ENCODE results near the gene UAP1.
"Not testable (repeated sequence)": the region's sequence is repeated elsewhere in the genome, so short reads cannot be mapped to it uniquely, and the experiment has no call there.

Gene UAP1

DNA sequence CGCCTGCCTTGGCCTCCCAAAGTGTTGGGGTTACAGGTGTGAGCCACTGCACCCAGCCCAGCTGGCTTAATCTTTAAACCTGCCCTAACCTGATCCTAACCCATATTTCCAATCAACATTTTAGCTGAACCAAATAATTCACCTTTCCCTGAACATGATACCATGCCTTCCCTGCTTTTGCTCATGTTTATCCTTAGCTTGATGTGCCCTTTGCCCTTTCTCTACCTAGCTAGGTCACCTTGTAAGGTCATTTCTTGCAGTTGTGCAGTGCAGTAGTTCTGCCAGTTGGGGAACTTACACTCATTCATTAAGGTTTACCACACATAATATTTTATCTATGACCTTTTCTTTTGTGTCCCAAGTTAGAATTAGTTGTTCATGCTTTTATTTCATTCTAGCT lies 5.3 kb downstream of the UAP1 start:
- no peaks in the 10 kb centered on the region for H4K20me1 ChIP-seq (ENCODE audit: low read depth, low read length)
- H3K4me2 ChIP-seq (ENCODE audit: low read depth, low read length, poor library complexity, severe bottlenecking): no peak overlapping the region
- H2AFZ ChIP-seq (ENCODE audit: low read depth, low read length, severe bottlenecking): no peak overlapping the region
- H3K4me3 ChIP-seq (ENCODE audit: insufficient read depth, low read length, poor library complexity, severe bottlenecking): no peak overlapping the region
- H3K9me3 ChIP-seq (ENCODE audit: insufficient read depth, low read length): no peaks in the 10 kb centered on the region
- no peaks in the 10 kb centered on the region for H3F3A ChIP-seq (ENCODE audit: insufficient read depth)
- H3K27ac ChIP-seq (ENCODE audit: low read depth, low read length): no peak overlapping the region
- H3K36me3 ChIP-seq (ENCODE audit: low read length): no peaks in the 10 kb centered on the region
- H3K27me3 ChIP-seq (ENCODE audit: low read length): no peaks in the 10 kb centered on the region
- peaks cover 19% of the 10 kb centered on the region for H3K79me2 ChIP-seq (ENCODE audit: insufficient read depth, low read length)
- no peak overlapping the region for H3K9ac ChIP-seq (ENCODE audit: low read length)
- no peaks in the 10 kb centered on the region for H3K9me2 ChIP-seq (replicated peaks; ENCODE audit: insufficient read depth, low read length)
- TF ChIP-seq EZH2phosphoT487 (conservative IDR thresholded peaks at IDR 0.05; ENCODE audit: low read length) (no peak), CTCF (IDR thresholded peaks at IDR 0.05; ENCODE audit: insufficient read depth, low read length, poor library complexity, severe bottlenecking) (no peak)

DNA sequence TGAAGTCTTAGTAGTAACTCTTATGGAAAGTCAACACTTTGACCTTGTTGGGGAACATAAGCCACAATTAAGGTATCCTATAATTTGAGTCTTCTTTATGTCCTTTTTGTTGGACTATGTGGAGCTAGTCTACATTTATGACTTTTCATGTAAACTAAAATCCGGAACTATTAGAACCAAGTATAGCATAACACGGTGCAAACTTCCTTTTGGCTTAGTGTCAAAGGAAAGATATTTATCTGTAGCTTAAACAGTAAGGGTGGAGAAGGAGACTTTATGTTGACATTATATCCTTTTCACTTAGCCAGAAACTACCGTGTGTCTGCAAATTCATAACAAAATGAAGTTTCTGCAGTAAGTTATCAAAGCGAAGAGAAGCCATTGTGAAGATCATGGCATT lies 7.3 kb downstream of the UAP1 start:
- H3K27ac ChIP-seq (ENCODE audit: low read depth, low read length): no peak overlapping the region
- no peak overlapping the region for H3K4me2 ChIP-seq (ENCODE audit: low read depth, low read length, poor library complexity, severe bottlenecking)

DNA sequence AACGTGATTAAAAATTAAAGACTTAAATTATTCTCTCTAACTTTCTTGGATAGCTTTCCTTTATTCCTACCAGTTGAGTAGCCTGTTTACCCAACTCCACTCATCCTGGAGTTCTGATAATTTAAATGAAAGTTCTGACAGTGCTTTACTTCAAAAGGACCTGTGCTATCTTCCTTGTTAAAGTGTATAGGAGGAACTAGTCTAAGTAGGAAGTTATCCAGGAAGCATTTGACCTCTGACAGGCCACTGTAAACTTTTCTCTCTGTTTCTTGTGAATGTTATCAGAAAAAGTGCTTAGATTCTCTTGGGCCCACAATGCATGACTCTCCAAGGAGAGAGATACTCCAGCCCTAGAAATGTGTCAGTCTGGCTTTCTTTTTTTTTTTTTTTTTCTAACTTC lies 9.2 kb downstream of the UAP1 start:
- Histone ChIP-seq H3K27me3 (ENCODE audit: low read length) (no peaks in the 10 kb centered on the region), H3K9ac (ENCODE audit: low read length) (no peak overlapping the region), H3F3A (ENCODE audit: insufficient read depth) (no peaks in the 10 kb centered on the region), H4K20me1 (ENCODE audit: low read depth, low read length) (no peaks in the 10 kb centered on the region), H3K36me3 (ENCODE audit: low read length) (no peaks in the 10 kb centered on the region), H2AFZ (ENCODE audit: low read depth, low read length, severe bottlenecking) (no peak overlapping the region), H3K79me2 (ENCODE audit: insufficient read depth, low read length) (peaks cover 7% of the 10 kb centered on the region; the same call in 1 of the 2 replicates), H3K27ac (ENCODE audit: low read depth, low read length) (no peak overlapping the region), H3K4me3 (ENCODE audit: insufficient read depth, low read length, poor library complexity, severe bottlenecking) (no peak overlapping the region), H3K9me2 (replicated peaks; ENCODE audit: insufficient read depth, low read length) (no peaks in the 10 kb centered on the region), H3K9me3 (ENCODE audit: insufficient read depth, low read length) (no peaks in the 10 kb centered on the region), H3K4me2 (ENCODE audit: low read depth, low read length, poor library complexity, severe bottlenecking) (no peak overlapping the region)
- no peak for TF ChIP-seq CTCF (IDR thresholded peaks at IDR 0.05; ENCODE audit: insufficient read depth, low read length, poor library complexity, severe bottlenecking)
- TF ChIP-seq EZH2phosphoT487 (conservative IDR thresholded peaks at IDR 0.05; ENCODE audit: low read length): no peak

More for the DNA sequence above, 7.3 kb downstream of the UAP1 start:
- Histone ChIP-seq H3K4me3 (ENCODE audit: insufficient read depth, low read length, poor library complexity, severe bottlenecking) (no peak overlapping the region), H3K9me3 (ENCODE audit: insufficient read depth, low read length) (no peaks in the 10 kb centered on the region), H3K36me3 (ENCODE audit: low read length) (no peaks in the 10 kb centered on the region), H3K9ac (ENCODE audit: low read length) (no peak overlapping the region), H4K20me1 (ENCODE audit: low read depth, low read length) (no peaks in the 10 kb centered on the region), H2AFZ (ENCODE audit: low read depth, low read length, severe bottlenecking) (no peak overlapping the region), H3K27me3 (ENCODE audit: low read length) (no peaks in the 10 kb centered on the region), H3K79me2 (ENCODE audit: insufficient read depth, low read length) (peaks cover 17% of the 10 kb centered on the region), H3F3A (ENCODE audit: insufficient read depth) (no peaks in the 10 kb centered on the region), H3K9me2 (replicated peaks; ENCODE audit: insufficient read depth, low read length) (no peaks in the 10 kb centered on the region)
- TF ChIP-seq EZH2phosphoT487 (conservative IDR thresholded peaks at IDR 0.05; ENCODE audit: low read length) (no peak), CTCF (IDR thresholded peaks at IDR 0.05; ENCODE audit: insufficient read depth, low read length, poor library complexity, severe bottlenecking) (no peak)

DNA sequence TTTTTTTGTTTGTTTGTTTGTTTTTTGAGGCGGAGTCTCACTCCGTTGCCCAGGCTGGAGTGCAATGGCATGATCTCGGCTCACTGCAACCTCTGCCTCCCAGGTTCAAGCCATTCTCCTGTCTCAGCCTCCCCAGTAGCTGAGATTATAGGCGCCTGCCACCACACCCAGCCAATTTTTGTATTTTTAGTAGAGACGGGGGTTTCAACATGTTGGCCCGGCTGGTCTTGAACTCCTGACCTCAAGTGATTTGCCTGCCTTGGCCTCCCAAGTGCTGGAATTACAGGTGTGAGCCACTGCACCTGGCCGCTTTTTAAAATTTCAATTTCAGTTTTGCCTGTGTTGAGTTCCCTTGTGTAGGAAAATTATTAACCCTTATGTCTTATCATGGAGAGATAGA lies 9.6 kb downstream of the UAP1 start:
- H3K27ac ChIP-seq (ENCODE audit: low read depth, low read length); H3F3A ChIP-seq (ENCODE audit: insufficient read depth); H3K79me2 ChIP-seq (ENCODE audit: insufficient read depth, low read length): not testable (repeated sequence)

More for the DNA sequence above, 9.6 kb downstream of the UAP1 start:
- H4K20me1 ChIP-seq (ENCODE audit: low read depth, low read length); H3K9ac ChIP-seq (ENCODE audit: low read length); H3K27me3 ChIP-seq (ENCODE audit: low read length); H2AFZ ChIP-seq (ENCODE audit: low read depth, low read length, severe bottlenecking); H3K36me3 ChIP-seq (ENCODE audit: low read length); H3K9me3 ChIP-seq (ENCODE audit: insufficient read depth, low read length); H3K9me2 ChIP-seq (replicated peaks; ENCODE audit: insufficient read depth, low read length); H3K4me2 ChIP-seq (ENCODE audit: low read depth, low read length, poor library complexity, severe bottlenecking); H3K4me3 ChIP-seq (ENCODE audit: insufficient read depth, low read length, poor library complexity, severe bottlenecking): not testable (repeated sequence)

Data from SU-DHL-6 (cell line).